Measurements from ENCODE around the gene EXOC4. TPM values are rescaled to one million over a fixed set of nuclear protein-coding genes. Genes with fewer than 3 reads are reported as not detected.

The EXOC4 gene
- total RNA-seq, 1 experiment from 2014 or later, result 75.8 TPM

DNA sequence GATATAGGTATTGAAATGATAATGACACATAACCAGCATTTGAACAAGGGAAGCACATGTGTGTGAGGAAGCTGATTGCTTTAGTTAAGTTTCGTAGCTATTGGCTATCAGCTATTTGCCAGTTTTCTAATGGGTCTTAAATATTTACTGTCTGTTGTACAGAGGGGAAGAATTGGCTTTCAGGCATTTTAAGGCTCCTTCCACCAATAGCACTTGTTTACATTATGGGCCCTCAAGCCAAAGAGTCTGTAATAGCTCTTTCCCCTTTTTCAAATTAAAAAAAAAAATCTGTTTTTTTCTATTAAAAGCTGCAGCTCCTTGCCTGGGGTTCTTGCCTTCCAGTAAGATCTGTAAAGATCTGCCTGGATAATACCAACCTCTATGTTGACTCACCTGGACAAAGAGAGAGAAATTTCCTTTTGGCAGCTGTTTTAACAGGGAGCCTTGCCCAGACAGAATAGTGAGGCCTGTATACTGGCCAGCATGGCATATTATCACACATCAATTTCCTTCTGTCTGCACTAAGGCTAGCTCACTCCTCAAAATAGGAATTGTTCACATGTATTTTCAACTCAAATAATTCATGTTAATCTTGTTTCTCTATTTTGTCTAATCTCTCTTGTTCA is 769.5 kb downstream of the EXOC4 start:
- Mint-ChIP-seq H3K36me3 (ENCODE audit: insufficient read depth in 1 of 3, low read depth in 3 of 3) (peaks cover 0 to 6% (median 1%) of the 10 kb centered on the region in 3 experiments; a peak in 3 of 7 replicates), H3K4me3 (no peak overlapping the region), H3K4me1 (peaks cover 38 to 39% of the 10 kb centered on the region in 2 experiments), H3K27me3 (ENCODE audit: low read depth) (no peaks in the 10 kb centered on the region), H3K9me3 (no peaks in the 10 kb centered on the region; a peak in 1 of 5 replicates), H3K27ac (no peak overlapping the region)
- no peaks in the 10 kb centered on the region for H4K20me1 ChIP-seq (ENCODE audit: control insufficient read depth, insufficient read depth, insufficient read length)
- no peaks in the 10 kb centered on the region for H3K9me3 ChIP-seq (ENCODE audit: control insufficient read depth, low read depth, low read length)
- no peak overlapping the region for H2BK15ac ChIP-seq (ENCODE audit: low read depth, low read length)
- no peak overlapping the region for H3K23ac ChIP-seq (ENCODE audit: insufficient read length, low read depth, low read length)
- H3T11ph ChIP-seq (ENCODE audit: low read length), result no peak overlapping the region
- H4K91ac ChIP-seq (ENCODE audit: insufficient read length, low read depth, low read length), result no peak overlapping the region
- no peak overlapping the region for H2AFZ ChIP-seq (ENCODE audit: low read length)
- no peak overlapping the region for H3K27ac ChIP-seq (ENCODE audit: insufficient read length, low read depth, low read length)
- H3K9ac ChIP-seq (ENCODE audit: extremely low read depth, insufficient read length, low read length), result no peak overlapping the region
- H2BK120ac ChIP-seq (ENCODE audit: low read depth, low read length, poor library complexity, severe bottlenecking), result no peak overlapping the region
- no peaks in the 10 kb centered on the region for H3K23me2 ChIP-seq (ENCODE audit: insufficient read length, low read depth, low read length, poor library complexity, severe bottlenecking)
- H2BK5ac ChIP-seq (ENCODE audit: insufficient read length, low read length), result no peak overlapping the region
- no peaks in the 10 kb centered on the region for H3K4me1 ChIP-seq (ENCODE audit: insufficient read depth, low read length)
- no peak overlapping the region for H3K56ac ChIP-seq (ENCODE audit: insufficient read length, low read depth, low read length)
- H3K79me2 ChIP-seq (ENCODE audit: insufficient read depth, low read length), result no peaks in the 10 kb centered on the region
- no peak overlapping the region for H3K18ac ChIP-seq (ENCODE audit: insufficient read length, low read depth, low read length)
- no peak overlapping the region; the same call in 1 of the 2 replicates for H3K14ac ChIP-seq (ENCODE audit: insufficient read depth, low read length)
- no peak for TF ChIP-seq CTCF (conservative IDR thresholded peaks at IDR 0.05)
- no peak overlapping the region for H2BK20ac ChIP-seq (ENCODE audit: low read depth, low read length, poor library complexity, severe bottlenecking)
- H3K79me1 ChIP-seq (ENCODE audit: insufficient read depth, low read depth, low read length, poor library complexity, severe bottlenecking), result no peaks in the 10 kb centered on the region
- no peaks in the 10 kb centered on the region for H3K27me3 ChIP-seq (ENCODE audit: insufficient read depth, low read length)
- no peak overlapping the region for H4K8ac ChIP-seq (replicated peaks; ENCODE audit: insufficient read length, low read depth, low read length)
- no peak overlapping the region for H3K4ac ChIP-seq (ENCODE audit: low read depth, low read length)
- WGBS (ENCODE audit: extremely low coverage, insufficient read length, low lambda C conversion rate), result no CpG with 5 or more reads among the region's 1 CpG
- no peak overlapping the region for H2AK5ac ChIP-seq (ENCODE audit: insufficient read length, low read length)
- H2BK12ac ChIP-seq (ENCODE audit: insufficient read length, low read depth, low read length), result no peak overlapping the region
- DNase-seq, result no peak
- no peak overlapping the region for H4K5ac ChIP-seq (ENCODE audit: insufficient read length, low read depth, low read length)
- H3K4me2 ChIP-seq (ENCODE audit: insufficient read depth, insufficient read length, low read length), result no peak overlapping the region
